Mammary epithelial cell (primary cell): ENCODE measurements around the gene KANK4.

Experiments used
- CTCF ChIP-seq, 2 donors: IDR thresholded peaks in 1 of 2; conservative IDR thresholded peaks in 1 of 2; 2 replicates each; pipeline ENCODE4 v1.5.1; 2011 to 2012; ENCODE audit warnings: inconsistent platforms in 2 of 2, low read length in 2 of 2, mild to moderate bottlenecking in 2 of 2, control low read depth in 1 of 2, low read depth in 1 of 2; ENCODE audit not compliant: insufficient read depth in 1 of 2; ENCODE audit errors: extremely low read depth in 1 of 2
- EZH2 ChIP-seq: IDR thresholded peaks from 2 replicates; pipeline ENCODE4 v1.6.1; 2012; ENCODE audit warnings: low read length, inconsistent platforms, borderline replicate concordance

DNA sequence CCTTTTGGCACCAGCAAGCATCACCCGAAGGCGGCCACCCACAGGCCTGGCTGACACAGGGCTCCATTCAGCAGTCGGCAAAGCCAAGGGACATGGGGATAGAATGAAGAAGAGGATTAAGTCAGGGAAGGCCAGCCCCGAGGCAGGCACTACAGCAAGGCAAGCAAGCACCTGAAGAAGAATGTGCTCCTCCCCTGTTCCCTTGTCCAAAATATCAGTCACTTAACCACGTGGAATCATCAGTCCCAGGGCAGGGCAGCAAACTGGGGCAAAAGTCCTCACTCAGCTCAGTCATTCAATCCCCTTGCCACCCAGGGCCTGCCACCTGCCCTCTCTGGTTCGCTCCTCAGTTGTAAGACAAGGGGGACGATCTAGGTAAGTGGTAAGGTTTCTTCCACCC is 9.3 kb downstream of the KANK4 start:
- TF ChIP-seq CTCF (conservative IDR thresholded peaks at IDR 0.05 in 1 of 2, IDR thresholded peaks at IDR 0.05 in 1 of 2; ENCODE audit: extremely low read depth in 1 of 2, insufficient read depth in 1 of 2, low read depth in 1 of 2, low read length in 2 of 2) (no peak), EZH2 (no peak)
